ENCODE measurements around the gene MAB21L4. TPM values are rescaled to one million over a fixed set of nuclear protein-coding genes. Genes with fewer than 3 reads are reported as not detected.

The MAB21L4 gene
- under 0.01 TPM in 1 of 2 replicates, not detected in the other for total RNA-seq

GRCh38 chr2:240895656-240896388 is at the start of gene MAB21L4:
MAB21L4 (minus strand) TSS chr2:240896156; CDS start chr2:240895997, 159 bp downstream.

GRCh38 chr2:240906141-240906910 is 10.4 kb upstream of the MAB21L4 start, which contains the start of gene CROCC2:
CROCC2 (plus strand) TSS chr2:240906336; CDS start chr2:240906514, 178 bp downstream.

GRCh38 chr2:240868286-240869108 is 27.5 kb downstream of the MAB21L4 start, which contains the start of gene AGXT:
AGXT (plus strand) TSS chr2:240868824; CDS start chr2:240868866, 42 bp downstream.

Other genes starting within 250 kb of the MAB21L4 start
- not detected in 2 replicates for gene AQP12B, start 213.3 kb downstream of the MAB21L4 start, total RNA-seq
- not detected in 2 replicates for gene AQP12A, start 204.3 kb downstream of the MAB21L4 start, total RNA-seq
- gene KIF1A, start 75.9 kb downstream of the MAB21L4 start, total RNA-seq: not detected in 2 replicates
- gene AGXT, start 27.3 kb downstream of the MAB21L4 start, total RNA-seq: not detected in 2 replicates
- not detected in 2 replicates for gene CROCC2, start 10.2 kb upstream of the MAB21L4 start, total RNA-seq
- gene SNED1, start 102.5 kb upstream of the MAB21L4 start, total RNA-seq: 23.1 and 26.3 TPM in 2 replicates
- gene MTERF4, start 206.1 kb upstream of the MAB21L4 start, total RNA-seq: 27.0 and 33.2 TPM in 2 replicates

Data from thoracic aorta endothelial cell (primary cell).